AG04449 (cell line): ENCODE data around the gene ARF6.

Source experiments
- CTCF ChIA-PET: fragments of 350-600 bp; formaldehyde crosslinking; extraction: SDS; loops from one replicate; lab custom pipeline; 2021; ENCODE audit warnings: antibody characterized with exemption; lab: Yijun Ruan, JAX
- POLR2A ChIA-PET: fragments of 400-600, 350-600 bp; formaldehyde crosslinking; extraction: SDS; loops from one replicate; lab custom pipeline; 2020; ENCODE audit warnings: antibody characterized with exemption, inconsistent platforms; lab: Yijun Ruan, JAX
- DNase-seq: peaks from one replicate; pipeline ENCODE4 v3.0.0-alpha.2; 2010; ENCODE audit warnings: low read depth, low spot score
- H3K4me3 ChIP-seq: 2 replicates; pipeline ENCODE4 v1.5.1; 2011; ENCODE audit warnings: low read depth, mild to moderate bottlenecking, control low read depth, low read length
- TF ChIP-seq, protein P1 (sequence below): IDR thresholded peaks from one replicate; pipeline ENCODE4 v1.5.1; 2011; ENCODE audit warnings: mild to moderate bottlenecking, moderate library complexity, low read length, control low read depth, inconsistent platforms; ENCODE audit not compliant: insufficient read depth; ENCODE audit errors: missing control alignments

Gene ARF6

GRCh38 chr14:49907186-49907585 is 14.3 kb downstream of the ARF6 start:
- TF ChIP-seq, protein P1, sequence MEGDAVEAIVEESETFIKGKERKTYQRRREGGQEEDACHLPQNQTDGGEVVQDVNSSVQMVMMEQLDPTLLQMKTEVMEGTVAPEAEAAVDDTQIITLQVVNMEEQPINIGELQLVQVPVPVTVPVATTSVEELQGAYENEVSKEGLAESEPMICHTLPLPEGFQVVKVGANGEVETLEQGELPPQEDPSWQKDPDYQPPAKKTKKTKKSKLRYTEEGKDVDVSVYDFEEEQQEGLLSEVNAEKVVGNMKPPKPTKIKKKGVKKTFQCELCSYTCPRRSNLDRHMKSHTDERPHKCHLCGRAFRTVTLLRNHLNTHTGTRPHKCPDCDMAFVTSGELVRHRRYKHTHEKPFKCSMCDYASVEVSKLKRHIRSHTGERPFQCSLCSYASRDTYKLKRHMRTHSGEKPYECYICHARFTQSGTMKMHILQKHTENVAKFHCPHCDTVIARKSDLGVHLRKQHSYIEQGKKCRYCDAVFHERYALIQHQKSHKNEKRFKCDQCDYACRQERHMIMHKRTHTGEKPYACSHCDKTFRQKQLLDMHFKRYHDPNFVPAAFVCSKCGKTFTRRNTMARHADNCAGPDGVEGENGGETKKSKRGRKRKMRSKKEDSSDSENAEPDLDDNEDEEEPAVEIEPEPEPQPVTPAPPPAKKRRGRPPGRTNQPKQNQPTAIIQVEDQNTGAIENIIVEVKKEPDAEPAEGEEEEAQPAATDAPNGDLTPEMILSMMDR, result no peak
- no peak for DNase-seq
- POLR2A ChIA-PET, result interaction anchor here (1.3 kb wide), 1 partner anchor 94 kb away, joined by 3 read pairs; no protein-coding TSS in a partner anchor
- CTCF ChIA-PET, result interaction anchor here (0.9 to 1.7 kb wide), 4 partner anchors 11 to 45 kb away, joined by 3 to 4 read pairs (median 4); no protein-coding TSS in a partner anchor
- H3K4me3 ChIP-seq, result no peak overlapping the region

DNA sequence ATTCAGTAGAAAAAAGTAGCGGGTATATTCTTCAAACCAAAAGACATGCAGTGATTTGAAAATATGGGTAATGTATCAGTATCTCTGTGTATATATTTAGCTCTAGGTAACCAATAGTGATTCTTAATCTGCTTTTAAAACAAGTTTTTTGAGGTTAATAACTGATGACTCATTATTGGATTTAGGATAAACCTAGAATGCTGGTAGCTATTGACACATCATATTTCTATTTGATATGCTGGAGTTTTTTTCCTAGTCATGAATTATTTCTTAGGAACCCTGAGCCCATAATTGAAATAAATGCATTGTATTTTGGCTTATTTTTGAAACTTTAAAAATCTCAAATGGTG is 15.5 kb downstream of the ARF6 start:
- ChIA-PET CTCF (no interaction called here), POLR2A (interaction anchor here (1.3 kb wide), 1 partner anchor 92 kb away, joined by 3 read pairs; no protein-coding TSS in a partner anchor)
- TF ChIP-seq, protein P1, result no peak
- no peak for DNase-seq
- no peak overlapping the region for H3K4me3 ChIP-seq

- DNase-seq, result no peak
- ChIA-PET CTCF (no interaction called here), POLR2A (interaction anchor here (0.6 kb wide), 1 partner anchor 10 kb away, joined by 3 read pairs; no protein-coding TSS in a partner anchor)
- no peak overlapping the region for H3K4me3 ChIP-seq
- TF ChIP-seq, protein P1, result no peak
Measured at GRCh38 chr14:49909016-49909415, 16.1 kb downstream of the ARF6 start.

GRCh38 chr14:49915085-49915484 is 22.2 kb downstream of the ARF6 start:
- TF ChIP-seq, protein P1, result no peak
- no peak overlapping the region for H3K4me3 ChIP-seq
- CTCF ChIA-PET, result interaction anchor here (1.7 kb wide), 1 partner anchor 13 kb away, joined by 7 read pairs; no protein-coding TSS in a partner anchor
- POLR2A ChIA-PET, result no interaction called here
- no peak for DNase-seq

DNA sequence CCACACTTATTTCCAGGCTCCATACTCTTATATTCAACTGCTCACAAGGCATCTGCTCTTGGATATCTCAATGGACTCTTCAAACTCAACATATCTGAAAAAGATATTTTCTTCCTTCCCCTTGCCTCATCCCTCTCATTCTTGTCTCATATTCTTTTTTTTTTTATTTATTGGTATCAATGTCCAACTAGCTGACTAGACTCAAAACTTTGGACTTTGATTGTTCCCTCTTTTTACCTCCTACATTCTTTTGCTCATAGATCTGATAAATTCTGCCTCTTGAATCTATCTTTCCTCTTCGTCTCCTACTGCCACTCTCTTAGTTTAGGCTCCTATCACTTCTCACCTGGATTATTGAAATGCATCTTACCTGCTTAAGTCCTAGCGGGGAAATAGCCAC is 25.8 kb downstream of the ARF6 start:
- DNase-seq, result no peak
- ChIA-PET POLR2A (interaction anchor here (0.6 kb wide), 1 partner anchor 176 kb away, joined by 3 read pairs; no protein-coding TSS in a partner anchor), CTCF (no interaction called here)
- TF ChIP-seq, protein P1, result no peak
- no peak overlapping the region for H3K4me3 ChIP-seq

GRCh38 chr14:49919825-49920659 is 27.2 kb downstream of the ARF6 start:
- DNase-seq, result no peak
- TF ChIP-seq, protein P1, result no peak
- ChIA-PET POLR2A (no interaction called here), CTCF (interaction anchor here (0.7 kb wide), 1 partner anchor 58 kb away, joined by 3 read pairs; no protein-coding TSS in a partner anchor)
- H3K4me3 ChIP-seq, result no peak overlapping the region
